HEK293 (cell line): ENCODE measurements around the gene PTGIR.

ENCODE experiments used
- KLF10 ChIP-seq: fragments of 450-650 bp; IDR thresholded peaks from 2 replicates; pipeline ENCODE4 v1.5.1; 2018; ENCODE audit warnings: missing biosample characterization, mild to moderate bottlenecking, missing genetic modification characterization
- KLF7 ChIP-seq: fragments of 450-650 bp; formaldehyde crosslinking; IDR thresholded peaks from 2 replicates; pipeline ENCODE4 v1.5.1; 2016; ENCODE audit warnings: missing biosample characterization, missing genetic modification characterization, borderline replicate concordance
- KLF9 ChIP-seq: fragments of 450-650 bp; formaldehyde crosslinking; IDR thresholded peaks from 2 replicates; pipeline ENCODE4 v1.5.1; 2016; ENCODE audit warnings: missing biosample characterization, missing genetic modification characterization, low read depth
- MEIS1 ChIP-seq: sonication (generic); formaldehyde crosslinking; IDR thresholded peaks from 2 replicates; pipeline ENCODE4 v1.8.1; 2022; ENCODE audit warnings: missing genetic modification reagents, mild to moderate bottlenecking, borderline replicate concordance
- MZF1 ChIP-seq: fragments of 450-650 bp; formaldehyde crosslinking; IDR thresholded peaks from 2 replicates; pipeline ENCODE4 v1.5.1; 2017; ENCODE audit warnings: missing biosample characterization, missing genetic modification characterization, borderline replicate concordance
- SP2 ChIP-seq: fragments of 450-650 bp; formaldehyde crosslinking; IDR thresholded peaks from 2 replicates; pipeline ENCODE4 v1.5.1; 2016; ENCODE audit warnings: missing biosample characterization, missing genetic modification characterization
- ZNF133 ChIP-seq: fragments of 450-650 bp; formaldehyde crosslinking; IDR thresholded peaks from 2 replicates; pipeline ENCODE4 v1.5.1; 2016; ENCODE audit warnings: missing biosample characterization, missing genetic modification characterization
- ZNF138 ChIP-seq: fragments of 450-650 bp; formaldehyde crosslinking; IDR thresholded peaks from 2 replicates; pipeline ENCODE4 v1.5.1; 2016; ENCODE audit warnings: missing biosample characterization, missing genetic modification characterization, borderline replicate concordance
- ZNF16 ChIP-seq: fragments of 450-650 bp; formaldehyde crosslinking; IDR thresholded peaks from 2 replicates; pipeline ENCODE4 v1.5.1; 2016; ENCODE audit warnings: low read depth, missing biosample characterization, missing genetic modification characterization
- ZNF221 ChIP-seq: fragments of 450-650 bp; formaldehyde crosslinking; IDR thresholded peaks from 2 replicates; pipeline ENCODE4 v1.5.1; 2017; ENCODE audit warnings: missing biosample characterization, missing genetic modification characterization, borderline replicate concordance
- ZNF24 ChIP-seq: fragments of 450-650 bp; formaldehyde crosslinking; IDR thresholded peaks from 2 replicates; pipeline ENCODE4 v1.5.1; 2016; ENCODE audit warnings: missing biosample characterization, missing genetic modification characterization
- ZNF274 ChIP-seq, 2 experiments: fragments of 200-500 bp in 1 of 2; fragments of 450-650 bp in 1 of 2; sonication (Bioruptor generic) in 1 of 2; formaldehyde crosslinking in 1 of 2; IDR thresholded peaks; 2 replicates each; pipeline versions ENCODE4 v1.5.1 to v1.6.1; 2014 to 2016; ENCODE audit warnings: borderline replicate concordance in 1 of 2, inconsistent platforms in 1 of 2, low read length in 1 of 2, missing biosample characterization in 1 of 2, missing genetic modification characterization in 1 of 2
- ZNF350 ChIP-seq: fragments of 450-650 bp; formaldehyde crosslinking; IDR thresholded peaks from 2 replicates; pipeline ENCODE4 v1.5.0; 2017; ENCODE audit warnings: missing biosample characterization, mild to moderate bottlenecking, missing genetic modification characterization
- ZNF514 ChIP-seq: fragments of 450-650 bp; formaldehyde crosslinking; IDR thresholded peaks from 2 replicates; pipeline ENCODE4 v1.5.1; 2016; ENCODE audit warnings: missing biosample characterization, missing genetic modification characterization
- ZNF560 ChIP-seq: fragments of 450-650 bp; formaldehyde crosslinking; IDR thresholded peaks from 2 replicates; pipeline ENCODE4 v1.5.1; 2017; ENCODE audit warnings: missing biosample characterization, missing genetic modification characterization, borderline replicate concordance
- ZNF600 ChIP-seq: fragments of 450-650 bp; formaldehyde crosslinking; IDR thresholded peaks from 2 replicates; pipeline ENCODE4 v1.5.1; 2016; ENCODE audit warnings: missing biosample characterization, missing genetic modification characterization
- ZNF624 ChIP-seq: fragments of 450-650 bp; formaldehyde crosslinking; IDR thresholded peaks from 2 replicates; pipeline ENCODE4 v1.5.1; 2017; ENCODE audit warnings: missing biosample characterization, missing genetic modification characterization
- ZNF670 ChIP-seq: fragments of 450-650 bp; formaldehyde crosslinking; IDR thresholded peaks from 2 replicates; pipeline ENCODE4 v1.5.1; 2016; ENCODE audit warnings: missing biosample characterization, missing genetic modification characterization, low read depth
- ZNF776 ChIP-seq: fragments of 450-650 bp; formaldehyde crosslinking; IDR thresholded peaks from 2 replicates; pipeline ENCODE4 v1.5.0; 2017; ENCODE audit warnings: missing biosample characterization, missing genetic modification characterization, borderline replicate concordance
- TF ChIP-seq, protein P1 (sequence below): fragments of 450-650 bp; formaldehyde crosslinking; IDR thresholded peaks from 2 replicates; pipeline ENCODE4 v1.5.1; 2016; ENCODE audit warnings: missing biosample characterization, missing genetic modification characterization
- TF ChIP-seq, protein P2 (sequence below): fragments of 450-650 bp; formaldehyde crosslinking; IDR thresholded peaks from 2 replicates; pipeline ENCODE4 v1.5.1; 2016; ENCODE audit warnings: missing biosample characterization, missing genetic modification characterization
- TF ChIP-seq, protein P3 (sequence below): fragments of 450-650 bp; formaldehyde crosslinking; IDR thresholded peaks from 2 replicates; pipeline ENCODE4 v1.5.1; 2016; ENCODE audit warnings: missing biosample characterization, missing genetic modification characterization
- TF ChIP-seq, protein P4 (sequence below): fragments of 450-650 bp; formaldehyde crosslinking; IDR thresholded peaks from 2 replicates; pipeline ENCODE4 v1.5.0; 2017; ENCODE audit warnings: missing biosample characterization, missing genetic modification characterization, borderline replicate concordance
- TF ChIP-seq, protein P5 (sequence below): fragments of 450-650 bp; formaldehyde crosslinking; IDR thresholded peaks from 2 replicates; pipeline ENCODE4 v1.5.1; 2016; ENCODE audit warnings: missing biosample characterization, missing genetic modification characterization
- TF ChIP-seq, protein P6 (sequence below): fragments of 450-650 bp; formaldehyde crosslinking; IDR thresholded peaks from 2 replicates; pipeline ENCODE4 v1.5.1; 2016; ENCODE audit warnings: missing biosample characterization, missing genetic modification characterization, low read depth

PTGIR gene

DNA sequence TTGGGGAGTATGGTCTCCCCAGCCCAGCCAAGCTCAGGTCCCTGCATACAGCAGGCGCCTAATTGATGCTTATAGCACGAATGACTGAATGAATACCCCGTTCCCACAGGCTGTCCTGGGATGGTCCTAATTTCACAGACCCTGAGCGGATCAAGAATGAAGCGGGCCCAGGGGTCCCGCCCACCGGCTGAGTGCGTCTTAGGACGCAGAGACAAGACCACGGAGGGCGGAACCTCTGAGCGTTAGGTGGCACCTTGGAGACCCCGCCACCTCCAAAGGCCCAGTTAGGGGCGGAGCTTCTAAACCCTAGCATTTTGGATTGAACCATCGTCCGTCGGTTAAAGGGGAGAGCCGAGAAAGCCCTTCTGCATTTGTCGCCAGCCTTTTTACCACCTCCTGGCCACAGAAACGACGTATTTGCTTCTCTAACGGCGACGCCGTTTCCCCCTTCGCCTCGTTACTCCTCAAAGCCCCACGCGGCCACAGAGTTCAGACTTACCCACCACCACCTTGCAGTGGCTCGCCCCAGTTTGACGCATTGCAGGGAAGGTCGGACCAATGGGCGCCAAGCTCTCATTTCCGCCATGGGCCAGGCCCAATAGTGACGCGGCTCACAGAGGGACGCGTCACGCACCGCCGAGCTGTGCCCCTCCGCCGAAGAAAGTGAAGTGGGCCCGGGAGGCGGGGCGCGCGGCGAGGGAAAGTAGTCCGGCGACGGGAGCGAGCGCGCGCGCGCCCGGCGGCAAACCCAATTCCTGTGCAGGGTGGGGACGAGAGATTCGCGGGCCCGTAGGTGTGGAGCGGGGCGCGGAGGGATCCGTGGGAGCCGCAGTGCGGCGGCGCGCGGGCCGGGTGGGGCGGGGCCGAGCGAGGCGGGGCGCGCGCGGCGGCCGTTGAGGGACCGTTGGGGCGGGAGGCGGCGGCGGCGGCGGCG, 24.2 kb downstream of the PTGIR start (continued):
- TF ChIP-seq, protein P1, sequence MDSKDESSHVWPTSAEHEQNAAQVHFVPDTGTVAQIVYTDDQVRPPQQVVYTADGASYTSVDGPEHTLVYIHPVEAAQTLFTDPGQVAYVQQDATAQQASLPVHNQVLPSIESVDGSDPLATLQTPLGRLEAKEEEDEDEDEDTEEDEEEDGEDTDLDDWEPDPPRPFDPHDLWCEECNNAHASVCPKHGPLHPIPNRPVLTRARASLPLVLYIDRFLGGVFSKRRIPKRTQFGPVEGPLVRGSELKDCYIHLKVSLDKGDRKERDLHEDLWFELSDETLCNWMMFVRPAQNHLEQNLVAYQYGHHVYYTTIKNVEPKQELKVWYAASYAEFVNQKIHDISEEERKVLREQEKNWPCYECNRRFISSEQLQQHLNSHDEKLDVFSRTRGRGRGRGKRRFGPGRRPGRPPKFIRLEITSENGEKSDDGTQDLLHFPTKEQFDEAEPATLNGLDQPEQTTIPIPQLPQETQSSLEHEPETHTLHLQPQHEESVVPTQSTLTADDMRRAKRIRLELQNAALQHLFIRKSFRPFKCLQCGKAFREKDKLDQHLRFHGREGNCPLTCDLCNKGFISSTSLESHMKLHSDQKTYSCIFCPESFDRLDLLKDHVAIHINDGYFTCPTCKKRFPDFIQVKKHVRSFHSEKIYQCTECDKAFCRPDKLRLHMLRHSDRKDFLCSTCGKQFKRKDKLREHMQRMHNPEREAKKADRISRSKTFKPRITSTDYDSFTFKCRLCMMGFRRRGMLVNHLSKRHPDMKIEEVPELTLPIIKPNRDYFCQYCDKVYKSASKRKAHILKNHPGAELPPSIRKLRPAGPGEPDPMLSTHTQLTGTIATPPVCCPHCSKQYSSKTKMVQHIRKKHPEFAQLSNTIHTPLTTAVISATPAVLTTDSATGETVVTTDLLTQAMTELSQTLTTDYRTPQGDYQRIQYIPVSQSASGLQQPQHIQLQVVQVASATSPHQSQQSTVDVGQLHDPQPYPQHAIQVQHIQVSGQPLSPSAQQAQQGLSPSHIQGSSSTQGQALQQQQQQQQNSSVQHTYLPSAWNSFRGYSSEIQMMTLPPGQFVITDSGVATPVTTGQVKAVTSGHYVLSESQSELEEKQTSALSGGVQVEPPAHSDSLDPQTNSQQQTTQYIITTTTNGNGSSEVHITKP (tag by site-specific recombination) = peak; percentile 100
- no peak for TF ChIP-seq ZNF560 (tag by site-specific recombination)
- TF ChIP-seq ZNF670 = no peak
- peak; percentile 28; the same call in 1 of the 2 replicates for TF ChIP-seq MZF1 (tag by site-specific recombination)
- no peak for TF ChIP-seq ZNF138 (tag by site-specific recombination)
- peak; percentile 99 for TF ChIP-seq KLF7 (tag by site-specific recombination)
- TF ChIP-seq KLF10 = peak; percentile 89
- TF ChIP-seq, protein P2, sequence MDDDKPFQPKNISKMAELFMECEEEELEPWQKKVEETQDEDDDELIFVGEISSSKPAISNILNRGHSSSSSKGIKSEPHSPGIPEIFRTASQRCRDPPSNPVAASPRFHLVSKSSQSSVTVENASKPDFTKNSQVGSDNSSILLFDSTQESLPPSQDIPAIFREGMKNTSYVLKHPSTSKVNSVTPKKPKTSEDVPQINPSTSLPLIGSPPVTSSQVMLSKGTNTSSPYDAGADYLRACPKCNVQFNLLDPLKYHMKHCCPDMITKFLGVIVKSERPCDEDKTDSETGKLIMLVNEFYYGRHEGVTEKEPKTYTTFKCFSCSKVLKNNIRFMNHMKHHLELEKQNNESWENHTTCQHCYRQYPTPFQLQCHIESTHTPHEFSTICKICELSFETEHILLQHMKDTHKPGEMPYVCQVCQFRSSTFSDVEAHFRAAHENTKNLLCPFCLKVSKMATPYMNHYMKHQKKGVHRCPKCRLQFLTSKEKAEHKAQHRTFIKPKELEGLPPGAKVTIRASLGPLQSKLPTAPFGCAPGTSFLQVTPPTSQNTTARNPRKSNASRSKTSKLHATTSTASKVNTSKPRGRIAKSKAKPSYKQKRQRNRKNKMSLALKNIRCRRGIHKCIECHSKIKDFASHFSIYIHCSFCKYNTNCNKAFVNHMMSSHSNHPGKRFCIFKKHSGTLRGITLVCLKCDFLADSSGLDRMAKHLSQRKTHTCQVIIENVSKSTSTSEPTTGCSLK (tag by site-specific recombination) = no peak
- no peak for TF ChIP-seq ZNF776 (tag by site-specific recombination)
- no peak for TF ChIP-seq ZNF514
- TF ChIP-seq ZNF133 (tag by site-specific recombination) = no peak
- TF ChIP-seq ZNF16 = no peak
- no peak for TF ChIP-seq ZNF624
- peak; percentile 14; the same call in 1 of the 2 replicates for TF ChIP-seq ZNF350 (tag by site-specific recombination)
- TF ChIP-seq, protein P3, sequence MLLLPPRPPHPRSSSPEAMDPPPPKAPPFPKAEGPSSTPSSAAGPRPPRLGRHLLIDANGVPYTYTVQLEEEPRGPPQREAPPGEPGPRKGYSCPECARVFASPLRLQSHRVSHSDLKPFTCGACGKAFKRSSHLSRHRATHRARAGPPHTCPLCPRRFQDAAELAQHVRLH = peak; percentile 92
- TF ChIP-seq, protein P4, sequence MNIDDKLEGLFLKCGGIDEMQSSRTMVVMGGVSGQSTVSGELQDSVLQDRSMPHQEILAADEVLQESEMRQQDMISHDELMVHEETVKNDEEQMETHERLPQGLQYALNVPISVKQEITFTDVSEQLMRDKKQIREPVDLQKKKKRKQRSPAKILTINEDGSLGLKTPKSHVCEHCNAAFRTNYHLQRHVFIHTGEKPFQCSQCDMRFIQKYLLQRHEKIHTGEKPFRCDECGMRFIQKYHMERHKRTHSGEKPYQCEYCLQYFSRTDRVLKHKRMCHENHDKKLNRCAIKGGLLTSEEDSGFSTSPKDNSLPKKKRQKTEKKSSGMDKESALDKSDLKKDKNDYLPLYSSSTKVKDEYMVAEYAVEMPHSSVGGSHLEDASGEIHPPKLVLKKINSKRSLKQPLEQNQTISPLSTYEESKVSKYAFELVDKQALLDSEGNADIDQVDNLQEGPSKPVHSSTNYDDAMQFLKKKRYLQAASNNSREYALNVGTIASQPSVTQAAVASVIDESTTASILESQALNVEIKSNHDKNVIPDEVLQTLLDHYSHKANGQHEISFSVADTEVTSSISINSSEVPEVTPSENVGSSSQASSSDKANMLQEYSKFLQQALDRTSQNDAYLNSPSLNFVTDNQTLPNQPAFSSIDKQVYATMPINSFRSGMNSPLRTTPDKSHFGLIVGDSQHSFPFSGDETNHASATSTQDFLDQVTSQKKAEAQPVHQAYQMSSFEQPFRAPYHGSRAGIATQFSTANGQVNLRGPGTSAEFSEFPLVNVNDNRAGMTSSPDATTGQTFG (tag by site-specific recombination) = peak; percentile 99
- TF ChIP-seq, protein P5, sequence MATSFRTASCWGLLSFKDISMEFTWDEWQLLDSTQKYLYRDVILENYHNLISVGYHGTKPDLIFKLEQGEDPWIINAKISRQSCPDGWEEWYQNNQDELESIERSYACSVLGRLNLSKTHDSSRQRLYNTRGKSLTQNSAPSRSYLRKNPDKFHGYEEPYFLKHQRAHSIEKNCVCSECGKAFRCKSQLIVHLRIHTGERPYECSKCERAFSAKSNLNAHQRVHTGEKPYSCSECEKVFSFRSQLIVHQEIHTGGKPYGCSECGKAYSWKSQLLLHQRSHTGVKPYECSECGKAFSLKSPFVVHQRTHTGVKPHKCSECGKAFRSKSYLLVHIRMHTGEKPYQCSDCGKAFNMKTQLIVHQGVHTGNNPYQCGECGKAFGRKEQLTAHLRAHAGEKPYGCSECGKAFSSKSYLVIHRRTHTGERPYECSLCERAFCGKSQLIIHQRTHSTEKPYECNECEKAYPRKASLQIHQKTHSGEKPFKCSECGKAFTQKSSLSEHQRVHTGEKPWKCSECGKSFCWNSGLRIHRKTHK (tag by site-specific recombination) = no peak
- no peak for TF ChIP-seq MEIS1 (CRISPR knock-in tag)
- TF ChIP-seq ZNF24 (tag by site-specific recombination) = peak; percentile 89
- peak; percentile 89 for TF ChIP-seq SP2 (tag by site-specific recombination)
- TF ChIP-seq ZNF274 (IDR thresholded peaks at IDR 0.05; ENCODE audit: low read length) = no peak
- no peak for TF ChIP-seq ZNF274 (tag by site-specific recombination; IDR thresholded peaks at IDR 0.05; ENCODE audit: borderline replicate concordance)
- TF ChIP-seq KLF9 (tag by site-specific recombination) = peak; percentile 97
- TF ChIP-seq, protein P6, sequence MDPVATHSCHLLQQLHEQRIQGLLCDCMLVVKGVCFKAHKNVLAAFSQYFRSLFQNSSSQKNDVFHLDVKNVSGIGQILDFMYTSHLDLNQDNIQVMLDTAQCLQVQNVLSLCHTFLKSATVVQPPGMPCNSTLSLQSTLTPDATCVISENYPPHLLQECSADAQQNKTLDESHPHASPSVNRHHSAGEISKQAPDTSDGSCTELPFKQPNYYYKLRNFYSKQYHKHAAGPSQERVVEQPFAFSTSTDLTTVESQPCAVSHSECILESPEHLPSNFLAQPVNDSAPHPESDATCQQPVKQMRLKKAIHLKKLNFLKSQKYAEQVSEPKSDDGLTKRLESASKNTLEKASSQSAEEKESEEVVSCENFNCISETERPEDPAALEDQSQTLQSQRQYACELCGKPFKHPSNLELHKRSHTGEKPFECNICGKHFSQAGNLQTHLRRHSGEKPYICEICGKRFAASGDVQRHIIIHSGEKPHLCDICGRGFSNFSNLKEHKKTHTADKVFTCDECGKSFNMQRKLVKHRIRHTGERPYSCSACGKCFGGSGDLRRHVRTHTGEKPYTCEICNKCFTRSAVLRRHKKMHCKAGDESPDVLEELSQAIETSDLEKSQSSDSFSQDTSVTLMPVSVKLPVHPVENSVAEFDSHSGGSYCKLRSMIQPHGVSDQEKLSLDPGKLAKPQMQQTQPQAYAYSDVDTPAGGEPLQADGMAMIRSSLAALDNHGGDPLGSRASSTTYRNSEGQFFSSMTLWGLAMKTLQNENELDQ = no peak
- no peak for TF ChIP-seq ZNF221 (tag by site-specific recombination)
- TF ChIP-seq ZNF600 = peak; percentile 35; the same call in 1 of the 2 replicates
